Measurements from ENCODE around the gene RRM1. TPM values are rescaled to one million over a fixed set of nuclear protein-coding genes. Genes with fewer than 3 reads are reported as not detected.

RRM1 gene
- total and polyA plus RNA-seq, 10 of the 15 experiments (the other 5 are each of a cell fraction or from before 2014, with no cell fraction given), result 94.0 to 255 (median 148) TPM

- TF ChIP-seq PRDM15 (CRISPR knock-in tag; IDR thresholded peaks at IDR 0.05), result no peak
- peak; percentile 35 for TF ChIP-seq USF1 (IDR thresholded peaks at IDR 0.05; ENCODE audit: borderline replicate concordance, extremely low read length, insufficient read depth, low read depth, low read length)
- no peak for TF ChIP-seq JUNB (IDR thresholded peaks at IDR 0.05)
- TF ChIP-seq HDGF (IDR thresholded peaks at IDR 0.05), result peak; percentile 74; the same call in 1 of the 2 replicates
- TF ChIP-seq FOXM1 (IDR thresholded peaks at IDR 0.05; ENCODE audit: low read depth, low read length), result no peak
- TF ChIP-seq IRF5 (IDR thresholded peaks at IDR 0.05; ENCODE audit: borderline replicate concordance), result no peak
- TF ChIP-seq YY1 (IDR thresholded peaks at IDR 0.05; ENCODE audit: low read depth, low read length), result peak; percentile 100
- no peak for TF ChIP-seq ZBTB33 (IDR thresholded peaks at IDR 0.05)
- TF ChIP-seq FOXK2 (IDR thresholded peaks at IDR 0.05), result no peak; the same call in 1 of the 2 replicates
- no peak for TF ChIP-seq ZNF274 (IDR thresholded peaks at IDR 0.05; ENCODE audit: insufficient read depth, insufficient read length)
- TF ChIP-seq BHLHE40 (IDR thresholded peaks at IDR 0.05; ENCODE audit: borderline replicate concordance in 1 of 2, low read depth in 2 of 2, low read length in 1 of 2), result peak; percentile 26 to 57; a peak in 2 of 4 replicates
- peak; percentile 66 for TF ChIP-seq RELA (IDR thresholded peaks at IDR 0.05; ENCODE audit: borderline replicate concordance, partially characterized antibody)
- peak; percentile 71 for TF ChIP-seq ZNF687 (IDR thresholded peaks at IDR 0.05)
These were observed at the start of gene RRM1 (continued) for GRCh38 chr11:4094348-4095291.
